ENCODE data around the gene PGRMC2.
"Not testable (repeated sequence)": the region's sequence is repeated elsewhere in the genome, so short reads cannot be mapped to it uniquely, and the experiment has no call there.

The PGRMC2 gene

DNA sequence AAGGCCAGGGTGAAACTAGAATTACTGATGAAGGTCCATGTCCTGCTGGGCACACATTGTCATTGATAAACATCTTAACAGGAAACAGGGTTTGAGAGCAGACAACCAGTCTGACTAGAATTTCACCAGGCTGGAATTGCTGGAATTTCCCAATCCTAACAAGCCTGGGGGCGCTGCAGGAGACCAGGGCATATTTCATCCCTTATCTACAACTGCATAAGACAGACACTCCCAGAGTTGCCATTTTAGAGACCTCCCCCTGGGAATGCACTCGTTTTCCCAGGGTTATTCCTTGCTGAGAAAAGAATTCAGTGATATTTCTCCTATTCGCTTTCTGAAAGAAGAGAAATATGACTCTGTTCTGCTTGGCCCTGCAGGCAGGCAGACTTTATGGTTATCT lies 22.1 kb downstream of the PGRMC2 start:
- DNase-seq = not testable (repeated sequence)

DNA sequence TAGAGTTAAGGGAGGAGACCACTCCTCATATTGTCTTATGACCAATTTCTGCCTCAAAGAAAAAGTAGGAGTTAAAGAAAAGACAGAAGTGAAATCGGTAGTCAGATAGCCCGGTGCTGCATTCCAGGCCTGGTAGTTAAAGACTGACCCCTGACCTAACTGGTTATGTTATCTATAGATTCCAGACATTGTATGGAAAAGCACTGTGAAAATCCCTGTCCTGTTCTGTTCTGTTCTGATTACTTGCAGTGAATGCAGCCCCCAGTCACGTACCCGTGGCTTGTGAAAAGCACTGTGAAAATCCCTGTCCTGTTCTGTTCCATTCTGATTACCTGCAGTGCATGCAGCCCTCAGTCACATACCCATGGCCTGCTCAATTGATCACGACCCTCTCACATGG lies 27.7 kb downstream of the PGRMC2 start:
- not testable (repeated sequence) for DNase-seq

- DNase-seq = not testable (repeated sequence)
Observed at GRCh38 chr4:128258166-128258565, 29.4 kb downstream of the PGRMC2 start.

DNA sequence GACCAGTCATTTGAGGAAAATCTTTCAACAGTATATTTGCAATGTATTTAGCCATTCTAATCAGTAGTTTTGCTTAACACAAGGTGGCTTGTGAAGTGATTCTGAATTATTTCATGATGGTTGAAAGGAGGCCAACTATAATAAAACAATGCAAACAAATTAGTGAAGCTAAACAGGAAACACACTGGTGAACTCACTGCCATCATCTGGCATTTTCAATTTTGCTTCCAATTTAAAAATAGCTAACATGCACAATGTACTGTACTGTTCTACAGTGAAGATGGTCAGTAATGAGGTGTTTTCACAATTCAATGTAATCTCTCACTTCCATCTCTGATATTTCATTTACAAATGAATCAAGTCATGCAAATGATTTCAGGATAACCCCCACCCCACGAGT lies 31.1 kb downstream of the PGRMC2 start:
- DNase-seq = no peak

DNA sequence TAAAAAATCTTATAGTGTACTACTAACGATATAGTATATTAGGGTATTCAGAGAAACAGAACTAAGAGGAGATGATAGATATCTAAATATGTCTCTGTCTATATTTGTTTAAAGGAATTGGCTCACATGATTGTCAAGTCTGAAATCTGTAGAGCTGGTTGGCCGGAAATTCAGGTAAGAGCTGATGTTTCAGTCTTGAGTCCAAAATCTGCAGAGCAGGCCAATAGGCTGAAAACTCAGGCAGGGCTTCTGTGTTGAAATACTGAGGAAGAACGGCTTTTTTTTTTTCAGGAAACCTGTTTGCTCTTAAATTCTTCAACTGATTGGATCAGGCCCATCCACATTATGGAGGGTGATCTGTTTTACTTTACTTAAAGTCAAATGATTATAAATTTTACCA lies 31.7 kb downstream of the PGRMC2 start:
- no peak for DNase-seq

- DNase-seq = no peak
Observed at GRCh38 chr4:128249787-128250668, 37.6 kb downstream of the PGRMC2 start.

DNA sequence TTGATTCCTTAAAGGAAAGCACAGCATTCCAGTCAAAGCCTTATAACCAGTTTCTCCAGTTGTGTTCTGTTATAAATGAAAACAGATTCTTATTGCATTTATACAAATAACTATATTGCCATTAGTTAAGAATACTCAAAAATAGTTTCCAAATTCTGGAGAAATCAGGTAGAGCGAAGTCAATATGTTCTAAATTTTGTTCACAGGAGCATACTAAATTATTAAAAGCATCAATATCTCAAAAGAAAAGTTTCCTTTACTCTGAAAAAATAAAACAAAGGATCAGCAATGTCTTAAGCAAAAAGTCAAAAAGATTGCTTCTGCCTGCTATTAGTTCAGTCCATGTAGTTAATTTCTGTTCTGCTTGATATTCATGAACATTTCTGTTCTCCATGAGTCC lies 39.7 kb downstream of the PGRMC2 start:
- no peak for DNase-seq

- DNase-seq = not testable (repeated sequence)
Observed at GRCh38 chr4:128245391-128245790, 42.2 kb downstream of the PGRMC2 start.

- no peak for DNase-seq
Observed at GRCh38 chr4:128244379-128244778, 43.2 kb downstream of the PGRMC2 start.

- no peak for DNase-seq
Observed at GRCh38 chr4:128242601-128243000, 45.0 kb downstream of the PGRMC2 start.

DNA sequence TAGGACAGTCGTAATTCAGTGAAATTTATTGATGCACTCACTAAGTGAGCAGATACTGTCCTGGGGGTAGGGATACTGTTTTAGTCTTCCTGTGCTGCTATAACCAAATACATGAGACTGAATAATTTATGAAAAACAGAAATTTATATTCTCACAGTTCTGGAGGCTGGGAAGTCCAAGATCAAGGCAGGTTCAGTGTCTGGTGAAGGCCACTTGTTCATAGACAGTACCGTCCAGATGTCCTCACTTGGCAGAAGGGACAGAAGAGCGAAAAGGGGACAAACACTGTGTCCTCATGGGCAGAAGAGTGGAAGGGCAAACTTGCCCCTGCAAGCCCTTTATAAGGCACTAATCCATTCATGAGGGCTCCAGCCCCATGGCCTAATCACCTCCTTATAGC lies 45.6 kb downstream of the PGRMC2 start:
- DNase-seq = no peak

DNA sequence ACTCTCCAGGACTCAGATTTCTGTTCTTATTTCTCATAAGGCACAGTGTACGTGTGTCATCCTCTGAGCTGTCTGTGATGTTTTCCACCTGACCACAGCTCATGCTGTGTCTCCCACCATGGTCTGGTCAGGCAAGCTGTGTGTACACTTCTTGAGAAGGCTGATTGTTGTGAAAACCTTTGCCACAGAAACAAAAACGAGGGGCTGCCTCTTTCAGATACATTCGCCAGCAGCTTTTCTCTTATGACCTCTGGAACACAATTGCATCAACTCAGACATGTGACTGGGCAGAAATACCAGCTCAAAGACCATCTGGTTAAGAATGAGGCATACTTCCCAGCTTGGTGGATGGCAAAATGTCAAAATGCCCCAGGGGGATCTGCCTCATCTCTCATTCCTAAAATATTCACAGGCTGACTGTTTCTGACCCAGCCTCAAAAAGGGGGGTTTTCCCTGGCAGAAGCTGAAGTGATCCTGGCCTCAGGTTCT lies 46.1 kb downstream of the PGRMC2 start:
- no peak for DNase-seq

GRCh38 chr4:128241019-128241418 lies 46.6 kb downstream of the PGRMC2 start:
- no peak for DNase-seq

DNA sequence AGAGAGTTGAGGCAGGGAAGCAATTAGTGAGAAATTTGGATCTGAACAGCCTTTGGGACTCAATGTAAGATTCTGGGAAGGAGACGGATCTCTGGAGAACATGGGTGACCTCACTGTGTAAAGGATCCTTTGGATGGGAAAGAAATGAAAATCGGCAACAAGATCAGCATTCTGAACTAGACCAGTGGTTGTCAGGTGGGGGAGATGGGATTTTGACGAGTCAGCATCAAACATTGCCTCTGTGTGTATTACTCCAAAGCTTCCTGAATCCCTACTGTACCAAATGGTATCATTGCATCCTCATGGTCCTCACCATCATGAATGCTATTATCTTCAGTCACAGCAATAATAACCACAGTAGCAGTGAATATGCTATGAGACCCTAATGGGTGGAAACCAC lies 52.8 kb downstream of the PGRMC2 start:
- DNase-seq = no peak

- no peak for DNase-seq
Observed at GRCh38 chr4:128232719-128233118, 54.9 kb downstream of the PGRMC2 start.

- no peak for DNase-seq
Observed at GRCh38 chr4:128228845-128229795, 58.5 kb downstream of the PGRMC2 start.

- DNase-seq = no peak
Observed at GRCh38 chr4:128227991-128228571, 59.5 kb downstream of the PGRMC2 start.

GRCh38 chr4:128225148-128225547 lies 62.5 kb downstream of the PGRMC2 start:
- no peak for DNase-seq

DNA sequence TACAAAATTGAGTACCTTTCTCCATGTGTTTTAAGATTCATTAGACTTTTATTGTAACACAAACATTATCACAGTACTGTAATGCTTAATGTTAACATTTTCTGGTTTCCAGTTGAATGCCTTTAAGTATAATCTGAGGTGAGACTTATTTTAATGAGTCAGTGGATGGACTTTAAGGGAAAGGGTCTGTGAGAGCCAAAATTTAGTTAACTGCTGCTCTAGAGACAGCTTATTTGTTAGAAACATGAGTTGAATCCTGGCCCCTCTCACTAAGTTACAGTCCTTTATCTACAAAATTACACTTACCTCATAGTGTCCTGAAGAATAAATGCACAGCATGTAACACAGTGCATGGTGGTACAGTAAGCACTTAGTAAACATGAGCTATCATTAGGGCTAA lies 66.0 kb downstream of the PGRMC2 start:
- DNase-seq = no peak

DNA sequence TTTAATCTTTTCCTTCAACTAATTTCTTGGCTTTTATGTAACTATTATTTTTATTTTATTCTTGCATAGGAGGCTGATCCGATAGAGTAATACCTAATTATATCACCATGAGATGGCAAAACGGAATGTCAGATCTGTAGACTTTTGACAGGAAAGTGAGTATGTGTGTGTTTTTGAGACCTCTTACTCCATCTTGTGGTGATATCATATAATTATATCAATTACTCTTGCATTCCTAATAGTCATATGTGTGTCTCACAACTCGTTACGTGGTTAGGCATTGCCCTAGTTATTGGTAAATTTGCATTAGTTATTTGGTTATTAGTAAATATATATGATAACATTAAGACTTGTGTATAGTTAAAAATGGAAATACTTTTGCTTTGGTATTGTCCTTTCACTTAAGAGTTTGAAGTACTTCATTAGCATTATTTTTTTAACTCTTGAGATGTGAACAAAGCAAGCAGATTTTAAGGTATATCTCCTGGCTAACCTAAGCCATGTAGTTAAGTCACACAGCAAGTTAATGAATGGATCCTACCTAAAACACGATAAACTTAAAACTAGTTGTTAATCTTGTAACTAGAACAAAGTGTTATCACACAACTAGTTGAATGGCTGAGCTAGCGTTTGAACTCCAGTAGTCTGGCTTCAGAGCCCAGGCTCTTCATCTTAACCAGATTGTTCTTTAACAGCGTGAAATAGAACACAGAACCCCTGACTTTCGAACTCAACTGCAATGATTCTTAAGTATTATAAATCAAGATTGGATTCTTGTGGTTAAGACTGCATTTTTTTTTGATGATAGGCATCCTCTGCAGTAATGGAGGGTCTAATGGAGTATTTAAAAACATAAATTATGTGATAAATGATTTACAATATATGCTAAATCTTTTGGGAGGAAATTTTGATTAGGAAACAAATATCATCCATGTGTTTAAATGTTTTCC lies 67.1 kb downstream of the PGRMC2 start:
- DNase-seq = no peak
